Ascending aorta (tissue), 2 donors: Measurements from ENCODE around the gene MRM2. TPM values are rescaled to one million over a fixed set of nuclear protein-coding genes. Genes with fewer than 3 reads are reported as not detected.

Experiments
- DNase-seq, 2 donors: peaks; one replicate each; pipeline ENCODE4 v3.0.0-alpha.2; 2019; ENCODE audit warnings: low spot score in 2 of 2
- H3K27ac ChIP-seq, 2 donors: fragments of 200-600 bp; sonication (generic); one replicate each; pipeline ENCODE4 v1.5.1; 2016 to 2017; ENCODE audit warnings: mild to moderate bottlenecking in 1 of 2
- H3K27me3 ChIP-seq: fragments of 200-600 bp; sonication (generic); one replicate; pipeline ENCODE4 v1.5.1; 2017
- H3K36me3 ChIP-seq, 2 donors: fragments of 200-600 bp; sonication (generic); one replicate each; pipeline ENCODE4 v1.5.1; 2016
- H3K4me1 ChIP-seq, 2 donors: fragments of 200-600 bp; sonication (generic); one replicate each; pipeline ENCODE4 v1.5.1; 2016 to 2017; ENCODE audit warnings: mild to moderate bottlenecking in 1 of 2
- H3K4me3 ChIP-seq, 2 donors: fragments of 200-600 bp; sonication (generic); one replicate each; pipeline ENCODE4 v1.5.1; 2016 to 2017; ENCODE audit warnings: mild to moderate bottlenecking in 1 of 2
- H3K9me3 ChIP-seq, 2 donors: fragments of 200-600 bp; sonication (generic); one replicate each; pipeline ENCODE4 v1.5.1; 2016
- CTCF ChIP-seq, 3 experiments: fragments of 200-600 bp in 2 of 3; fragments of 450-650 bp in 1 of 3; sonication (generic) in 2 of 3; IDR thresholded peaks; one replicate each; pipeline ENCODE4 v1.5.1; 2016 to 2019; ENCODE audit warnings: antibody characterized with exemption in 3 of 3, mild to moderate bottlenecking in 1 of 3, moderate library complexity in 1 of 3
- intact Hi-C: fragments of 100-400 bp; cut with DNase I; formaldehyde crosslinking; loops from one replicate; pipeline ENCODE4 v1.15.1; 2023
- total RNA-seq: library from RNA; depleted of rRNA; stranded (reverse); fragments of >200 nt; gene quantifications from one replicate; pipeline ENCODE4 v1.1.0, GENCODE V29; 2016

Gene MRM2
- total RNA-seq = 6.7 TPM

DNA sequence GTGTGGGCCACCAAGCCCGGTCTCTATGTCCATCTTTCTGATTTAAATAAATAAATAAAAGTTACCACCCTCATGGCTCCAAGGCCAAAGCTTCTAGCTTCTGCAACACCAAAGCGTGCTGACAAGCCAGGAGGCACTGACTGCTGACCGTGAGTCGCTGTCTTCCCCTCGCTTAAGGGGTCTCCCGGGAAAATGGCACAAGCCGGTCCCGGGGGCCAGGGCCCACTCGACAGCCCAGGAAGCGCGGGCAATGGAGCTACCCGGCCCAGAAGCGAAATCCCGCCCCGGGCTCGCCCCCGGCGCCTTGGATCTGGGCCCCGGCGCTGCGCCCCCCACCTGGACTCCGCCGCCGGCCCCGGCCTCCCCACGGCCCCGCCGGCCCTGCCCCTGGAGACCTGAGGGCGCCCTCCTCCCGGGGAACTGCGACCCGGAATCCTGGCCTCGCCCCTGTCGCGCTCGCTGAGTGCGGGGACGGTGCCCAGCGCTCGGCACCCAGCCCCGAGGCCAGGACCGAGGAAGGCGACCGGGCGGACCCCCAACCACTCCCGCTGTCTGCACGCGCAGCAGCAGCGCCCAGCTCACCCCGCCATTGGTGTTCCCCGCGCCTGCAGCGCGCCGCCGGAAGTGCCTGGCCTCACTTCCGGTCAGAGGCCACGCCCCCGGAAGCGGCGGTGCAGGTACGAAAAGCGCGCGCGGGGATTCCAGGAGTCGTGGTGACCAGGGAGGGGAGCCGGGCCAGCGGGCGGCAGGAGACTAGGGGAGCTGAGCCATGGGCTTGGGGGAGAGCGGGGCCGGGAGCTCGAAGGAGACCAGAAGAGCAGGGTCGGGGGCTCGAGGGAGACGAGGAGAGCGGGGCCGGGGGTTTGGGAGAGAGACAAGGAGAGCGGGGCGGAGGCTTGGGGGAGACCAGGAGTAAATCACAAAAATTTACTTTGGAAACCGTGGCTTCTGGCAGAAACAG lies at the start of gene MRM2, which contains the start of gene NUDT1:
TSS of gene MRM2 (minus strand) at position 626 of the 961 bp plus-strand sequence. CDS start at position 590, 36 bp downstream.
TSS of gene NUDT1 (plus strand) at position 647 of the 961 bp plus-strand sequence. CDS start 2,349 bp downstream, outside the sequence.
- Histone ChIP-seq H3K36me3 (peaks cover 14 to 27% of the 10 kb centered on the region in 2 donors), H3K9me3 (no peaks in the 10 kb centered on the region), H3K4me1 (peaks cover 3 to 16% of the 10 kb centered on the region in 2 donors), H3K27ac (peak within 1 kb of the TSS; percentile 27 to 52), H3K4me3 (peak within 1 kb of the TSS; percentile 74 to 91), H3K27me3 (no peaks in the 10 kb centered on the region)
- intact Hi-C loops = loop anchor here (2.0 to 5.0 kb wide), 3 partner anchors 70 to 161 kb away; partner anchors contain the start of genes CHST12, EIF3B and SNX8
- no peak for TF ChIP-seq CTCF (IDR thresholded peaks at IDR 0.05)
- peak; percentile 16 to 92 for DNase-seq

GRCh38 chr7:2290877-2291276 lies 48.9 kb upstream of the MRM2 start:
- Histone ChIP-seq H3K4me3 (no peak overlapping the region), H3K4me1 (no peaks in the 10 kb centered on the region), H3K9me3 (no peaks in the 10 kb centered on the region), H3K27ac (no peak overlapping the region), H3K27me3 (no peaks in the 10 kb centered on the region), H3K36me3 (no peaks in the 10 kb centered on the region)
- intact Hi-C loops = no loop called here
- no peak for TF ChIP-seq CTCF (IDR thresholded peaks at IDR 0.05)
- no peak for DNase-seq

DNA sequence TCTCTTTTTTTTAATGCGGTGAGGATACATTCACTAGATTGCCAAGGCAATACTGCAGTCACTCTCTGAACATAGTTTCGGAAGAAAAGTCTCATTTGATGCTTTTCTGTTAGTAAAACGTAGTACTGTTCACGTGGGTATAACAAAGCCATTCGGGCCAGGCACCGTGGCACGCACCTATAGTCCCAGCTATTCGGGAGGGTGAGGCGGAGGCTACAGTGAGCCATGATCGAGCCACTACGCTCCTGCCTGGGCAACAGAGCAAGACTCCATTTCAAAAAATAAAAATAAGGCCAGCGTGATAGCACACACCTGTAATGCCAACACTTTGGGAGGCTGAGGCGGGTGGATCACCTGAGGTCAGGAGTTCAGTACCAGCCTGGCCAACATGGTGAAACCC lies 47.6 kb upstream of the MRM2 start:
- TF ChIP-seq CTCF (IDR thresholded peaks at IDR 0.05) = no peak
- H3K4me3 ChIP-seq = no peak overlapping the region
- H3K4me1 ChIP-seq = no peaks in the 10 kb centered on the region
- intact Hi-C loops = no loop called here
- no peaks in the 10 kb centered on the region for H3K9me3 ChIP-seq
- H3K36me3 ChIP-seq = no peaks in the 10 kb centered on the region
- no peaks in the 10 kb centered on the region for H3K27me3 ChIP-seq
- H3K27ac ChIP-seq = no peak overlapping the region
- DNase-seq = no peak

- intact Hi-C loops = no loop called here
- no peaks in the 10 kb centered on the region for H3K36me3 ChIP-seq
- TF ChIP-seq CTCF (IDR thresholded peaks at IDR 0.05) = no peak
- H3K27ac ChIP-seq = no peak overlapping the region
- DNase-seq = no peak
- H3K4me1 ChIP-seq = no peaks in the 10 kb centered on the region
- H3K27me3 ChIP-seq = no peaks in the 10 kb centered on the region
- H3K9me3 ChIP-seq = no peaks in the 10 kb centered on the region
- no peak overlapping the region for H3K4me3 ChIP-seq
Observed at GRCh38 chr7:2289111-2289586, 47.1 kb upstream of the MRM2 start.

- Histone ChIP-seq H3K4me1 (no peaks in the 10 kb centered on the region), H3K27ac (no peak overlapping the region), H3K4me3 (no peak overlapping the region), H3K27me3 (no peaks in the 10 kb centered on the region), H3K36me3 (no peaks in the 10 kb centered on the region), H3K9me3 (no peaks in the 10 kb centered on the region)
- no peak for DNase-seq
- intact Hi-C loops = no loop called here
- TF ChIP-seq CTCF (IDR thresholded peaks at IDR 0.05) = no peak
Observed at GRCh38 chr7:2288503-2288902, 46.5 kb upstream of the MRM2 start.
